GM18951 (cell line): ENCODE measurements around the gene PATL2.

Source experiments
- POLR2A ChIP-seq: IDR thresholded peaks from 4 replicates; pipeline ENCODE4 v1.6.1; 2011; ENCODE audit warnings: mild to moderate bottlenecking; ENCODE audit not compliant: insufficient read length, insufficient read depth; ENCODE audit errors: extremely low read depth
- in situ Hi-C: fragments of 300-500 bp; cut with MboI; formaldehyde crosslinking; loops from one replicate; pipeline ENCODE4 v1.12.0; 2022; ENCODE audit warnings: low sequenced_read_pairs, mixed read lengths, inconsistent platforms; ENCODE audit not compliant: unreplicated experiment

The PATL2 gene

DNA sequence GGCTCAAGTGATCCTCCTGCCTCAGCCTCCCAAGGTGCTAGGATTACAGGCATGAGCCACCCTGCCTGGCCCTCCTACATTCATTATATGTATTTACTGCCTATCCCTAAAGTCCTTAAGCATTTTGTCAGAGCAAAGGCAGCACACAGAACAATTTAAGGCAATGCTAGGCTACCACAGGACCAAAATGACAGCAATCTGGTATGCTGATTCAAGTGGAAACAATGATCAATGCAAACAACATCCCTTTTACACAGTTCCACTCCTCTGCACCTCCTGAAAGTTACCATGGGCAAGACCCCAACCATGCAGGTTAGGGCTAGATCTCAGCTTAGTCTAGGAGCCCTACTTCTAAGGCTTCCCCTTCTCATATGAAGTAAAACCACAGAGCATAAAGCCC is 87.9 kb downstream of the PATL2 start:
- in situ Hi-C loops = no loop called here
- no peak for TF ChIP-seq POLR2A

- no peak for TF ChIP-seq POLR2A
Measured at GRCh38 chr15:44620081-44620480, 91.0 kb downstream of the PATL2 start.

DNA sequence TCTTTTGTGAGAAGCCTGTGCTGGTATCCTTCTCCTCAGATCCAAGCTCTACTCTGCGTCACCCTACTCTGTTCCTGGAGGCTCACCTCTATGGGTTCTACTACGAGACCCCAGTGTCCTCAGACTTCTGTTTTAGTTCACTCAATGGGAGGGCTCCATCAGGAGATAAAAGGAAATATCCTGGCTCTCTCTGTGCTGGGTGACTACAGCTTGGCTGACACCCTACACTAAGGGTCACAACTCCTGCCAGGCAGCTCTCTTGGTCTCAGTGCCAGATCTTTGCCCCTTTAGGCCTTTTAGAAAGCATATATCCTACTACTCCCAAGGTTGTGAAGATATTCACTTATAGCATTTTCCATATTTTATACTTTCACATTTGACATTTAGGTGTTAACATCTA is 94.1 kb downstream of the PATL2 start:
- in situ Hi-C loops = no loop called here

More at GRCh38 chr15:44620081-44620480, 91.0 kb downstream of the PATL2 start:
- in situ Hi-C loops = no loop called here

More for the DNA sequence above, 94.1 kb downstream of the PATL2 start:
- no peak for TF ChIP-seq POLR2A
